HG03103 (cell line): ENCODE measurements around the gene RPL19.

ENCODE experiments used
- ATAC-seq: cut with Tn5 transposase; IDR thresholded peaks from one replicate; pipeline ENCODE4 v1.9.1; 2021; ENCODE audit warnings: low read depth; ENCODE audit not compliant: unreplicated experiment

RPL19 gene

GRCh38 chr17:39171933-39172332, 28.1 kb upstream of the RPL19 start:
- no peak for ATAC-seq

DNA sequence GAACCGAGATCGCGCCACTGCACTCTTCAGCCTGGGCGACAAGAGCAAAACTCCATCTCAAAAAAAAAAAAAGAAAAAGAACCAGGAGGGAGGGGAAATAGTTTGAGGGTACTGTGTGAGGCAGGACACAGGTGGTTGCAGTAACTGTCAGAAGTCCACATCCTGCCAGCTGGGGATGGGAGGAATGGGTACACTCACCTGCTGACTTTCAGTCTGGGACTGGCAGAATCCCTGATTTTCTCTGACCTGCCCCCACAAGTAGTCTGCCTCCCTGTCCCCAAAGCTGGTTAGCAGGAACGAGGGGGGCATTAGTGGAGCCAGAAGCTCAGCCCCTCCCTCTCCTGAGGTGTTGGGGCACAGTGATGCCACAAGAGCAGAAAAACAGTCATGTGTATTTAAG, 27.0 kb upstream of the RPL19 start:
- no peak for ATAC-seq

- ATAC-seq: no peak
Measured at GRCh38 chr17:39173526-39174274, 26.4 kb upstream of the RPL19 start.

DNA sequence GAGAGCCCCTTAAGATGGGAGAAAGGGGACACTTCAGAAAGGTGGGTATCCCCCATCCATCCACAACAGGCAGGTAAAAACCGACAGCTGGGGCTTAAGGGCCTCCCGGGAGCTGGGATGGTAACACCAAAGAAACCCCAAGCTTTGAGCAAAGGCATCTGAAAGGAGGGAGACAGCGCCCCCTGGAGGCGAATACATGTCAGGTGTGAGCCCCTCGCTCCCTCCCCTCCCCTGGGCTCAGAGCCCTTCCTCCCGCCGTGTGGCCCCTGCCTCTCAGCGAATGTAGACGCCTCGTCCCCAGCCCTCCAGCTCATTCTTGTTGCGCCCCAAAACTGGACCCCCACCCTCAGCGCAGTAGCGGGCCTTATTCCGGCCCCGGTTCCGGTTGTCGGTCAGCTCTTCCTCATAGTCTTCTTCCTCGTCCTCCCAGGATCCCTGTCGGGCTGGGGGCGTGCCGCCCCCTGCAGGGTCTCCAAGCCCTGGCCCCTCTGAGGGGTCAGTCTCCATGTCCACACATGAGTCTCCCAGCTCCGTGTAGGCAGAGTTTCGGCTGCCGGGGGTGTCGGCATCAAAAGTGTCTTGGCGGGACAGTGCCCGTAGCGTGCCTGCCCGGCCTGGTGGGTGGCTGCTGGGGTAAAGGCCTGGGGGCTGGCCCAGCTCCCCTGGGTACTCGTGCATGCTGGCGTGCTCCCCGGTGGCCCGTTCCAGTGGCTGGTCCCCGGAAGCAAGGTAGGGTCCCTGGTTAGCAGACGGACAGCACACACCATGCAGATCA, 25.0 kb upstream of the RPL19 start:
- ATAC-seq: no peak

DNA sequence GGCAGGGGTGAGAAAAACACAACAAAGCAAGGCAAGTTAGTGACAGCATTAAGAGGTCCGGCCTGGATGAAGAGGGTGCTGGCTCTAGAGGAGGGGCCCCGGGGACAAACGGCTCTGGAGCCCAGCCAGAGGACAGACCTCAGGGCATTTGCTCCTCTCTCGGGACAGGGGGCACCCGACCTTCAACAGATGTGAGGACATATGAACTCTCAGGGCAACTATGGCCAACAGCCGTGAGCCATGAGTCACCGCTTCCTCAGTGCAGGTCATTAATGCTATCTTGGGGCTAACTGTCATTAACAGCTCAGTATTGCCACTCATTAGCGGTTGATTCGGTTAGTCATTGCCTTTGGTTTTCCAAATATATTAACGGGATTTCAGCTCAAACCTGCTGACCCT, 24.4 kb upstream of the RPL19 start:
- ATAC-seq: no peak

DNA sequence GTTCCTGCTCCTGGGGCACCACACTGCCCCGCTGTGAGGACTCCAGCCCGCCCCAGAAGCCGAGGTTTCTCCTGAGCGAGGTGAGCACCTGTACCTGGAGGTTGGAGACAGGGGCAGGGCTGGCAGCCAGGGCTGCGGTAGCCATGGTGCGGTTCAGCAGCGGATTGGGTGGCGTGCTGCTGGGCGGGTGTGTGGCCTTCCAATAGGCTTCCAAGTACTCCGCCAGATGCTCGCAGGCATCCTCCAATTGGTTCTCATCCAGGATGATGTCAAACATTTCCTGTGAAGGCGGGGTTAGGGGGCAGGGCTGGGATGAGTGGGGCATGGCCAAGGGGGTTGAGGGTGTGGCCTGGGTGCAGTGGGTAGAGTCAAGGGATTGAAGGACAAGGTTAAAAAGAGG, 22.8 kb upstream of the RPL19 start:
- ATAC-seq: no peak

DNA sequence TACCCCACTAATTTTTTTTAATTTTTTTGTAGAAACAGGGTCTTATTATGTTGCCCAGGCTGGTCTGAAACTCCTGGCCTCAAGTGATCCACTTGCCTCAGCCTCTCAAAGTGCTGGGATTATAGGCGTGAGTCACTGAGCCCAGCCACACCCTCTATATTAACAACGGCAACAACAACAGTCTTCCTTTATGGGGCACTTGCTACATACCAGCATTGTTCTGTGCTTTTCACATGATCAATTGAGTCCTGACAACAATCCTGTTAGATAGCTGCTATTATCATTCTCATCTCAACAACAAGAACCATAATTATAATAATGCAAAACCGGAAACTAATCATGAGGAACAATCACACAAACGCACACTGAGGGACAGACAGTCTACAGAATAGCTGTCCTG, 21.5 kb upstream of the RPL19 start:
- no peak for ATAC-seq

GRCh38 chr17:39181303-39181702, 18.8 kb upstream of the RPL19 start:
- no peak for ATAC-seq

DNA sequence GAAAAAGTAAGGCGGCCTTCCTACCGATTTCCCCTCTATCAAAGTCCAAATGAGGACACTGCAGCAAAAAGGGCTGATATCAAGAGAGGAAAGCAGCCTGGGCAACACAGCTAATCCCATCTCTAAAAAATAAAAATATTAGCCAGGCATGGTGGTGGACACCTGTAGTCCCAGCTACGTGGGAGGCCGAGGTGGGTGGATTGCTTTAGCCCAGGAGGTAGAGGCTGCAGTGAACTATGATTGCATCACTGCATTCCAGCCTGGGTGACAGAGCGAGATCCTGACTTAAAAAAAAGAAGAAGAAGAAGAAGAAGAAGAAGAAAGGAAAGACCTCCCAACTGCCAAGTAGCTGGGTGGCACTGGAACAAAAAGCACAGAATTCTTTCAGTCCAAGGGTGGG, 17.0 kb upstream of the RPL19 start:
- no peak for ATAC-seq

DNA sequence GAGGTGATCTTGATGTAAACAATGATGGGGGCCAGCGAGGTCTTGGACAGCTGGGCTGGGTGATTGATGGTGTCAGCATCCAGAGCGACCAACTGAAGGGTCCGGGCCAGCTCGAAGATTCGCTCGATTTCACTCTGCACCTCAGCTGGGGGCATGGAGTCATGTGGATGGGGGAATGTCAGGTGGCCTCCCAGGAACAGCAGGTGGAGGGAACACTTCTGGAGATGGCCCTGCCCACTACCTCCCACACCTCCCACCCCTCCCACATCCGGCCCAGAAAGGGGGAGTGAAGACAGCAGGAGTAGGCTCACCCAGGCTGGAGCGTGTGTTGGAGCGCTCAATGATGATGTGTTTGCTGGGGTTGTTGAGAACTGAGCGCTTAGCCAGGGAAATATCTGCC, 16.4 kb upstream of the RPL19 start:
- ATAC-seq: no peak

GRCh38 chr17:39186481-39187002, 13.5 kb upstream of the RPL19 start:
- ATAC-seq: no peak

DNA sequence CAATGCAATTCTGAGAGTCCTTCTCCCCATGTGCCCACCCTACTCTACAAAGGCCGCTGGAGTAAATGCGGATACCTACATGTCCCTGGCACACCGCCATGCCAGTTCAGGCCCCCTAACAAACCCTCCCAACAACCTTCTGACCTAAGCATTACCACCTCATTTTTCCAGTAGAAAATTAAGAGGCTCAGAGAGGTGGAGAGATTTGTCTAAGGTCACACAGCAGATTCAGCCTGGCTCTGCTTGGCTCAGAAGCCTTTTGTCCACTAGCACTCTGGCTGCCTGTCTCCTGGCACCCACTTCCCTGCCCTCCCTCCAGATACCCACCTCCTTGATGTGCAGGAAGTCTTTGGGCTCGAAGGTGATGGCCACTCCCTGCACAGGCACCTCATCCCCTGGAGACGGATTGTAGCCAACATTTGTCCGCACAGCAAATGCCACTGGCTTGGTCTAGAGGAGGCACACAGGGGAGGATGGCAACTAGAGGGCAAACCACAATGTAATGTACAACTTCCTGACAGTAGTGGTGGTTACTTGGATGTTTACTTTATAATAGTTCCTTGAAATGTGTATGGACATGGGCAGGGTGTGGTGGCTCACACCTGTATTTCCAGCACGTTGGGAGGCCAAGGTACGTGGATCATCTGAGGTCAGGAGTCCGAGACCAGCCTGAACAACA, 12.8 kb upstream of the RPL19 start:
- no peak for ATAC-seq

GRCh38 chr17:39191750-39192510, 8.2 kb upstream of the RPL19 start:
- ATAC-seq: no peak

DNA sequence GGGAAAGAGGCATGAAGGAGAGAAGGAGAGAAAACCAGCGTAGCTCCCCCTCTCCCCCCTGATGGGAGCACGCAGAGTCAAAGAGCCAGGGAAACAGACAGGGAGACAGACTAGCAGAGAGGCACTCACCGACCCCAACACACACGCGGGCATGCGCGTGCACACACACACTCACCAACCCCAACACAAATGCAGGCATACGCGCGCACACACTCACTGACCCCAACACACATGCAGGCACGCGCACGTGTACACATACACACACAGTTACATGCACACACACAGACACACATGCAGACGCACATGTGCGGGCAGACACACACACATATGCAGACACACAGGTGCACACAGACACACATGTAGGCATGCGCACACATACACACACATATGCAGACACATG, 7.2 kb upstream of the RPL19 start:
- ATAC-seq: no peak

GRCh38 chr17:39193346-39193745, 6.7 kb upstream of the RPL19 start:
- ATAC-seq: no peak

DNA sequence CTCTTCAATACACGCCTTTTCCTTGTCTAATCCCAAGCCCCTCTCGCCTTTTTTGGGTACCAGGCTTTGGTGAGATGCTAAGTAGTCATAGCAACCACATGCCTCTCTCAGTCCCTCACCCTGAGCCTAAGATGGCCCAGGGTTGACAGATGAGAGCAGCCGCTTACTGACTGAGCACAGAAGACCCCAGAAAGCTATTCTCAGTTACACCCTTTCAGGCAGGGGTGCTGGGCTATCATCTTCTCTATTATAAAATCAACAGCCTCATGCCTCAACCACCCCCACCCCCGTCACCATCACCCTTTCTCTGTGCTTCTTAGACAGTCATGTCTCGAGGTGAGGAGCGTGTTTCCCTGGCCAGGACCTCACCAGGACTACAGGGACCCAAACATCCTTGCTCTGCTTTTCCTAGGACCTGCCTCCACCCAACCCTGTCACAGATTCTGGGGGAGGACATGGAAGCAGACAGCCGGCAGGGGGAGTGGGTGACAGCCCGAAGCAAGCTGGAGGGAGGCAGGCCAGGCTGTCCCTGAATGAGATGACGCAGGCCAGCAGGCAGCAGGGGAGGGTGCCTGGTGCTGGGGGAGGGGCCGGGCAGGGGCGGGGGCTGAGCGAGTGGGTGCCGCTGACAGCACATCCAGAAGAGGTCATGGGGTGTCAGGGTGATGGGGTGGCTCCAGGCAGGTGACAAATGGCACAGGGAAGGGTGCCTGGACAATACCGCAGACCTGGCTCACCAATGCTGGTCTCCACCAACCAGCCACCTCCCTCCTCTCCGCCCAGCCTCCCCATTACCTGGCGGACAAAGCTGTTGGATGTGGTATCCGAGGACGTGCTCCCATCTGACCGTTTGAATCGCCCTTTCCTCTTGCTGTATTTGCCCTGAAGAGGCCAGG, 5.7 kb upstream of the RPL19 start:
- ATAC-seq: no peak

- no peak for ATAC-seq
Measured at GRCh38 chr17:39194985-39195524, 5.0 kb upstream of the RPL19 start.

DNA sequence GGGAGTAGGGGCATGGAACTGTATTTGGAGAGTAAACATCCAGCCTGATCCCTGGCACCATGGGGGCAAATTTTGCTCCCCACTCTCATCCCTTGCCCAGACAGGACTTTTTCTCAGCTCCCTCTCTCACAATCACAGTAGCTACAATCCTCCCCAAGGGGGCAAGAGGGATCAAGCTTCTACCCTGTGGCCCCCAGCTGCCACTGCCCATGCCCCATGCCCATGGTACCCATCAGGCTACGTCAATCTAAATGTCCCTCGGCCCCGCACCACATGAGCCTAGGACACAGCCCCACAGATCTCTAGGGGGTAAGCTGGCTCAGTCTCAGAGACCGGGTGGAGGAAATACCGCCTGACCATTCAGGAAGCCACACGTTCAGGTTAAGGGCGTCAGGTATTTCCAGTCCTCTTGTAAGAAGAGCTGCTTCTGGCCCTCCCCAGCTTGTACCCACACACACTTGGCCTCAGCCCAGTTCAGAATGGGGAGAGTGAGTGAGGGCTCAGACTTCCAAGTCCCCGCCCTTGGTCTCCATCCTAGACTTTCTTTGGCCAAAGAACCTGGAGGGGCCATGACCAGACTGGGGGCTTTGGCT, 4.4 kb upstream of the RPL19 start:
- no peak for ATAC-seq

- ATAC-seq: no peak
Measured at GRCh38 chr17:39196241-39196807, 3.8 kb upstream of the RPL19 start.
